K562 (cell line): ENCODE results near the gene DCAF10. TPM values are rescaled to one million over a fixed set of nuclear protein-coding genes. Genes with fewer than 3 reads are reported as not detected.

ENCODE experiments used
- ATAC-seq: fragments of 200-7000 bp; cut with Tn5 transposase; 3 replicates; pipeline ENCODE4 v1.9.1; 2020; ENCODE audit warnings: moderate library complexity
- BruUV-seq: library from RNA; stranded (reverse); fragments of 400-500 nt; replicated peaks from 2 replicates; lab custom pipeline; 2021; lab: Mats Ljungman, UMichigan
- CTCF ChIA-PET: fragments of 300-600 bp; formaldehyde crosslinking; extraction: SDS; loops from one replicate; lab custom pipeline; 2021; ENCODE audit warnings: low intra/inter-chr PET ratio; lab: Yijun Ruan, JAX
- POLR2A ChIA-PET: fragments of 300-600, 350-650 bp; sonication (Branson Sonifier 250); formaldehyde crosslinking; extraction: SDS; loops from one replicate; lab custom pipeline; 2021; ENCODE audit warnings: antibody characterized with exemption, inconsistent platforms; lab: Yijun Ruan, JAX
- DNase-seq, 4 experiments: peaks; one replicate each; pipeline versions ENCODE4 v3.0.0 to v3.0.0-alpha.2; 2011 to 2018; ENCODE audit warnings: low spot score in 3 of 4, mixed read lengths in 3 of 4; ENCODE audit errors: extremely low read depth in 1 of 4
- FAIRE-seq: peaks from 2 replicates; lab custom pipeline; 2011; peaks lifted over from hg19 to GRCh38; lab: Jason Lieb, UNC
- H2AFZ ChIP-seq: 2 replicates; pipeline ENCODE4 v1.6.0; 2011; ENCODE audit warnings: low read depth, low read length, control low read depth, inconsistent platforms
- H3K27ac ChIP-seq: fragments of 200-600 bp; 3 replicates; pipeline ENCODE4 v1.8.0; 2011; ENCODE audit warnings: low read depth, mild to moderate bottlenecking, control low read depth, inconsistent platforms, low read length, moderate library complexity, mixed read lengths; ENCODE audit errors: extremely low read depth
- H3K27me3 ChIP-seq, 2 experiments: fragments of 300-600 bp in 1 of 2; 2 replicates in 1 of 2; 3 replicates in 1 of 2; pipeline versions ENCODE4 v1.6.0 to v1.8.0; 2011; ENCODE audit warnings: inconsistent platforms in 2 of 2, low read length in 2 of 2, mild to moderate bottlenecking in 1 of 2, mixed read lengths in 1 of 2, moderate library complexity in 1 of 2; ENCODE audit not compliant: control insufficient read depth in 2 of 2, insufficient read depth in 2 of 2
- H3K36me3 ChIP-seq: fragments of 300-600 bp; 3 replicates; pipeline ENCODE4 v1.8.0; 2011; ENCODE audit warnings: mild to moderate bottlenecking, low read length, inconsistent platforms; ENCODE audit not compliant: control insufficient read depth, insufficient read depth
- H3K4me1 ChIP-seq, 2 experiments: fragments of 200-600 bp in 1 of 2; replicated peaks in 1 of 2; 2 replicates in 1 of 2; 3 replicates in 1 of 2; pipeline versions ENCODE4 v1.5.1 to v1.8.0; 2011; ENCODE audit warnings: inconsistent platforms in 2 of 2, low read length in 2 of 2, mild to moderate bottlenecking in 1 of 2, mixed read lengths in 1 of 2, moderate library complexity in 1 of 2; ENCODE audit not compliant: control insufficient read depth in 2 of 2, insufficient read depth in 2 of 2
- H3K4me2 ChIP-seq: 2 replicates; pipeline ENCODE4 v1.6.1; 2011; ENCODE audit warnings: low read length, control low read depth, inconsistent platforms, mixed read lengths; ENCODE audit not compliant: insufficient read depth
- H3K4me3 ChIP-seq: fragments of 200-600 bp; sonication (generic), shearing (Covaris generic); 2 replicates; pipeline ENCODE4 v1.5.1; 2016; ENCODE audit warnings: control low read depth, inconsistent platforms
- H3K79me2 ChIP-seq: fragments of 200-600 bp; 3 replicates; pipeline ENCODE4 v1.8.0; 2011; ENCODE audit warnings: low read length, inconsistent platforms; ENCODE audit not compliant: control insufficient read depth, insufficient read depth
- H3K9ac ChIP-seq, 2 experiments: 2 replicates each; pipeline versions ENCODE4 v1.6.0 to v1.6.1; 2011; ENCODE audit warnings: low read depth in 2 of 2, low read length in 2 of 2, control low read depth in 1 of 2, inconsistent platforms in 1 of 2, mild to moderate bottlenecking in 1 of 2, mixed read lengths in 1 of 2; ENCODE audit not compliant: insufficient read depth in 1 of 2
- H3K9me1 ChIP-seq: one replicate; pipeline ENCODE4 v1.6.0; 2011; ENCODE audit warnings: inconsistent platforms, mild to moderate bottlenecking, low read length, moderate library complexity; ENCODE audit not compliant: control insufficient read depth, insufficient read depth
- H3K9me3 ChIP-seq: replicated peaks from 2 replicates; pipeline ENCODE4 v1.5.1; 2011; ENCODE audit warnings: low read depth, low read length, inconsistent platforms; ENCODE audit not compliant: control insufficient read depth, insufficient read depth
- H4K20me1 ChIP-seq: replicated peaks from 2 replicates; pipeline ENCODE4 v1.6.1; 2011; ENCODE audit warnings: low read length, inconsistent platforms, mixed read lengths; ENCODE audit not compliant: control insufficient read depth, insufficient read depth
- ADNP ChIP-seq: fragments of 200-800 bp; sonication (Bioruptor generic); IDR thresholded peaks from 2 replicates; pipeline ENCODE4 v1.6.1; 2016; ENCODE audit warnings: missing genetic modification characterization, missing compliant biosample characterization
- NFE2 ChIP-seq: IDR thresholded peaks from 2 replicates; pipeline ENCODE4 v1.6.1; 2014; ENCODE audit warnings: antibody characterized with exemption, low read depth
- PRDM10 ChIP-seq: fragments of 450-650 bp; IDR thresholded peaks from 2 replicates; pipeline ENCODE4 v1.6.1; 2018; ENCODE audit not compliant: partially characterized antibody
- SP1 ChIP-seq: sonication (generic); formaldehyde crosslinking; IDR thresholded peaks from 2 replicates; pipeline ENCODE4 v1.8.1; 2022; ENCODE audit warnings: mild to moderate bottlenecking, missing genetic modification reagents
- WGBS: fragments of 100-300 bp; shearing (Covaris generic); methylation state at CpG from one replicate; pipeline ENCODE4 v1.1.6; 2016; ENCODE audit warnings: low coverage, mixed read lengths; ENCODE audit not compliant: insufficient coverage; ENCODE audit errors: missing lambda C conversion rate; 5-methylcytosine and 5-hydroxymethylcytosine counted together
- in situ Hi-C: fragments of 300-500 bp; cut with MboI; formaldehyde crosslinking; loops from 4 replicates; pipeline ENCODE4 v1.15.0; 2018; ENCODE audit warnings: inconsistent platforms, mixed read lengths
- intact Hi-C: fragments of 100-400 bp; cut with micrococcal nuclease; formaldehyde crosslinking; loops from 2 replicates; pipeline ENCODE4 v1.14.2; 2022
- polyA plus RNA-seq, 8 experiments: library from polyadenylated mRNA; depleted of rRNA in 4 of 8; stranded (reverse) in 5 of 8; unstranded in 3 of 8; fragments of >200 nt; fragmentation: Nextera tagmentation in 2 of 8; fragmentation: Illumina TruSeq in 1 of 8; extraction: Ambion mirVana in 2 of 8; extraction: Trizol in 1 of 8; gene quantifications; 2 replicates each; pipeline versions ENCODE4 v1.2.1 to v1.2.3, GENCODE V29; 2011 to 2014; ENCODE audit warnings: inconsistent platforms in 1 of 8, missing spikeins in 1 of 8
- total RNA-seq, 7 experiments: library from RNA; depleted of rRNA in 6 of 7; stranded (reverse); fragments of >200 nt in 6 of 7; fragmentation: Illumina TruSeq in 2 of 7; extraction: Trizol in 2 of 7; gene quantifications; 2 replicates each; pipeline versions ENCODE4 v1.2.1 to v1.2.3, GENCODE V29; 2011 to 2021; ENCODE audit warnings: low replicate concordance in 1 of 7

DCAF10 gene
- total and polyA plus RNA-seq, 9 of the 15 experiments (the other 6 are each of a cell fraction or from before 2014, with no cell fraction given) = 6.8 to 40.1 (median 16.9) TPM

GRCh38 chr9:37870799-37871176 lies 70.2 kb downstream of the DCAF10 start:
- H3K27ac ChIP-seq = no peak overlapping the region
- peaks cover 0 to 7% of the 10 kb centered on the region in 2 experiments; a peak in 3 of 5 replicates for H3K4me1 ChIP-seq
- H2AFZ ChIP-seq = no peak overlapping the region
- intact Hi-C loops = no loop called here
- FAIRE-seq = no peak
- TF ChIP-seq ADNP (tag) (peak; percentile 41; the same call in 1 of the 2 replicates), SP1 (CRISPR knock-in tag) (no peak)
- in situ Hi-C loops = no loop called here
- WGBS = 72% methylated on average over 5 of the region's 5 CpGs
- CTCF ChIA-PET = no interaction called here
- H3K79me2 ChIP-seq = no peaks in the 10 kb centered on the region
- no peak overlapping the region for H3K4me2 ChIP-seq
- no TSS peak for BruUV-seq
- DNase-seq = no peak
- H3K9me3 ChIP-seq = no peaks in the 10 kb centered on the region
- H3K27me3 ChIP-seq = no peaks in the 10 kb centered on the region
- H3K9me1 ChIP-seq = no peaks in the 10 kb centered on the region
- POLR2A ChIA-PET = interaction anchor here (1.6 to 2.4 kb wide), 2 partner anchors 11 to 14 kb away, joined by 6 to 10 read pairs; no protein-coding TSS in a partner anchor
- peaks cover 6% of the 10 kb centered on the region; the same call in 1 of the 3 replicates for H3K36me3 ChIP-seq
- no peaks in the 10 kb centered on the region for H4K20me1 ChIP-seq
- ATAC-seq = no peak
- H3K9ac ChIP-seq = no peak overlapping the region
- no peak overlapping the region for H3K4me3 ChIP-seq

GRCh38 chr9:37873955-37874354 lies 73.4 kb downstream of the DCAF10 start:
- Histone ChIP-seq H3K36me3 (peaks cover 7% of the 10 kb centered on the region; the same call in 1 of the 3 replicates), H3K27ac (no peak overlapping the region), H3K4me2 (no peak overlapping the region), H3K4me3 (no peak overlapping the region), H2AFZ (no peak overlapping the region), H3K4me1 (peaks cover 0 to 7% of the 10 kb centered on the region in 2 experiments; a peak in 3 of 5 replicates), H3K27me3 (no peaks in the 10 kb centered on the region), H4K20me1 (no peaks in the 10 kb centered on the region), H3K9ac (no peak overlapping the region), H3K9me3 (peaks cover 4% of the 10 kb centered on the region; the same call in 1 of the 2 replicates), H3K9me1 (no peaks in the 10 kb centered on the region), H3K79me2 (no peaks in the 10 kb centered on the region)
- TF ChIP-seq PRDM10 (peak; percentile 82), NFE2 (no peak)
- WGBS = 87% methylated on average over 2 of the region's 2 CpGs
- DNase-seq = no peak
- no peak for ATAC-seq
- ChIA-PET CTCF (no interaction called here), POLR2A (interaction anchor here (1.2 kb wide), 1 partner anchor 13 kb away, joined by 3 read pairs; no protein-coding TSS in a partner anchor)
- no peak for FAIRE-seq
- in situ Hi-C loops (no loop called here), intact Hi-C loops (no loop called here)
- BruUV-seq = no TSS peak
